Measurements from ENCODE around the gene VARS2.
"Not testable (repeated sequence)": the region's sequence is repeated elsewhere in the genome, so short reads cannot be mapped to it uniquely, and the experiment has no call there.

VARS2 gene

GRCh38 chr6:30900863-30901417 lies 13.1 kb upstream of the VARS2 start:
- DNase-seq: no peak

DNA sequence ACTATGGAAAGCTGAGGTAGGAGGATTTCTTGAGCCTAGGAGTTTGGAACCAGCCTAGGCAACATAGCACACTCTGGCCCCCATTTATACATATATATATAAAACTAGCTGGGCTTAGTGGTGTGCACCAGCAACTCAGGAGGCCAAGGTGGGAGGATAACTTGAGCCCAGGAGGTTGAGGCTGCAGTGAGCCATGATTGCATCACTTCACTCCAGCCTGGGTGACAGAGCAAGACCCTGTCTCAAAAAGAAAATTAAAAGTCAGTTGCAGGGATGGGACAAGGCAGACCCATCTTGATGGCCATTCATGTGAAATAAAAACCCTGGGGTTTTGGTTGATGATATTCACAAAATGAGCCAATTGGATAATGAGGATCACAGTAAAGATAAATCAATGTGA lies 12.6 kb upstream of the VARS2 start:
- no peak for DNase-seq

DNA sequence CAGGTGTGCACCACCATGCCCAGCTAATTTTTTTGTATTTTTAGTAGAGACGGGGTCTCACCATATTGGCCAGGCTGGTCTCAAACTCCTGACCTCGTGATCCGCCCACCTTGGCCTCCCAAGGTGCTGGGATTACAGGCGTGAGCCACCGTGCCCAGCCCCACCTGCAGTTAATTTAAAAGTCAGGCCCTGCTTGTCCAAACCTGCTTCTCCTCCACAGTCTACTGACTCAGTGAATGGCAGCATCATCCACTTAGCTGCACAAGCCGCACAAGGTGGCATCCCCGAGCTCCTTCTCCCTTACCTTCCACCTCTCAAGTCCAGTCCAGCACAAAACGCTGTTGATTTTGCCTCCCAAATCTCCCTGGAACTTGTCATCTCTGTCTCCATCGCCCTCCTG lies 11.8 kb upstream of the VARS2 start:
- DNase-seq: not testable (repeated sequence)

GRCh38 chr6:30902709-30903108 lies 11.3 kb upstream of the VARS2 start:
- no peak for DNase-seq

DNA sequence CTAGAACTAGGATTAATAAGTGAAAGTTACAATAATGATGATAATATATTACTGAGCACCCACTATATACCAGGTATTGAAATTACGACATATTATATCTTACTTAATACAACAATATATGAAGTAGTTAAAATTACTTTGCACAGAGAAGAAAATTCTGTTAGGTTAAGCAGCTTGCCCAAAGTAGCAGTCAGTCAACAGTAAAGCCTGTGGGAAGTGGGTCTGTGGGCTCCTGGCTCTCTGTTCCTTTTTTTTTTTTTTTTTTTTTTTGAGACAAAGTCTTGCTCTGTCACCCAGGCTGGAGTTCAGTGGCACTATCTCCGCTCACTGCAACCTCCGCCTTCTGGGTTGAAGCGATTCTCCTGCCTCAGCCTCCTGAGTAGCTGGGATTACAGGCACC lies 10.8 kb upstream of the VARS2 start:
- DNase-seq: no peak

DNA sequence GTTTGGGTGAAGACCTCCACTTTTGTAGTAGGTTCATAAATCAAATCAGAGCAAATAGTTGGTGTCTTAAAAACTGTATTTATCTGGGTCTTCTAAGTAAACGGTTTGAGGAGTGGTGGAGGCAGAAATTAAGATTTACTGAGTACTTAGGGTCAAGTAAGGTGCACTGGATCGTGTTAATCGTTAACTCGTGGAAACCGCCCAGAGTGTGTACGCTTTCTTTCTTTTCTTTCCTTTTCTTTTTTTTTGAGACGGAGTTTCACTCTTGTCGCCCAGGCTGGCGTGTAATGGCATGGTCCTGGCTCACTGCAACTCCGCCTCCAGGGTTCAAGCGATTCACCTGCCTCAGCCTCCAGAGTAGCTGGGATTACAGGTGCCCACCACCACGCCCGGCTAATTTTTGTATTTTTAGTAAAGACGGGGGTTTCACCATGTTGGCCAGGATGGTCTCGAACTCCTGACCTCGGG lies 6.7 kb upstream of the VARS2 start:
- DNase-seq: not testable (repeated sequence)

DNA sequence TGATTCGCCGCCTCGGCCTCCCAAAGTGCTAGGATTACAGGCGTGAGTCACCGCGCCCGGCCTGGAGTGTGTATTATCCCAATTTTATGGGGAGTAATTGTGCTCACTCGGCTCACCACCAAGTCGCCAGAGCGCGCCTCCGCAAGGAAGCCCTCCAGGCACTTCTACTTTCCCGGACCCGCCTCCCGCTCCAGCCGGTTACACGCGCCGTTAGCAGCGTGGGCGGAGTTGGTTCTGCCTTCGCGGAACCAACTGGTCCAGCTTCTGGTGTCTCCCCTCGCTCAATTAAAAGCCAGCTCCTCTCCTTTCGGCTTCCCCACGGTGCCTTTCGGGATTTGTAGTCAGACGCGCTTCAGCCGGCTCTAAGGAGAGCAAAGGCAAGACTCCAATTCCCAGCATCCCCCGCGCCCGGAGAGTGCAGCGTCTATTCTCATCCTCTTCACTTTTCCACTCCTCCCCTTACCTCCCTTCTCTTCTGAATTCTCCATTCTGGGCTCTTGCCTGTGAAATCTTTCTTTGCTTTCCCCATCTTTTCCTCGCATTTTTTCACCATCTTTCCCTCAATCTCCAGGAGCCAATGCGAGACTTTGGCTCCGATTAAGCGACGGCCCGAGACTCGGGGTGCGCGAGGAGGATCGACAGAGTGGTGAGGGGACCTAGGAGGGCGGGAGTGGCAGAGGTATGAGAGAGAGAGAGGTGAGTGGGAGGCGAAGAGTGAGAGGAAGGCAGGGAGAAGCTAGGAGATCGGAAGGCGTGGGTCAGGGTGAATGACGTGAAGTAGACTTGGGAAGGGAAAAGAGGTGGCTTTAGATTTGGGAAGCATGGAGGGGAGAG lies 6.1 kb upstream of the VARS2 start, which contains the start of gene GTF2H4:
GTF2H4 (plus strand) TSS at position 450 of the 834 bp plus-strand sequence.
- peak; percentile 97 for DNase-seq

- DNase-seq: no peak
These were observed 5.3 kb upstream of the VARS2 start for GRCh38 chr6:30908700-30909099.

- DNase-seq: not testable (repeated sequence)
These were observed 3.6 kb upstream of the VARS2 start for GRCh38 chr6:30910473-30910872.

- DNase-seq: no peak
These were observed 1.1 kb upstream of the VARS2 start for GRCh38 chr6:30912746-30913520.

- DNase-seq: no peak
These were observed 340 bp upstream of the VARS2 start for GRCh38 chr6:30913721-30914075.

DNA sequence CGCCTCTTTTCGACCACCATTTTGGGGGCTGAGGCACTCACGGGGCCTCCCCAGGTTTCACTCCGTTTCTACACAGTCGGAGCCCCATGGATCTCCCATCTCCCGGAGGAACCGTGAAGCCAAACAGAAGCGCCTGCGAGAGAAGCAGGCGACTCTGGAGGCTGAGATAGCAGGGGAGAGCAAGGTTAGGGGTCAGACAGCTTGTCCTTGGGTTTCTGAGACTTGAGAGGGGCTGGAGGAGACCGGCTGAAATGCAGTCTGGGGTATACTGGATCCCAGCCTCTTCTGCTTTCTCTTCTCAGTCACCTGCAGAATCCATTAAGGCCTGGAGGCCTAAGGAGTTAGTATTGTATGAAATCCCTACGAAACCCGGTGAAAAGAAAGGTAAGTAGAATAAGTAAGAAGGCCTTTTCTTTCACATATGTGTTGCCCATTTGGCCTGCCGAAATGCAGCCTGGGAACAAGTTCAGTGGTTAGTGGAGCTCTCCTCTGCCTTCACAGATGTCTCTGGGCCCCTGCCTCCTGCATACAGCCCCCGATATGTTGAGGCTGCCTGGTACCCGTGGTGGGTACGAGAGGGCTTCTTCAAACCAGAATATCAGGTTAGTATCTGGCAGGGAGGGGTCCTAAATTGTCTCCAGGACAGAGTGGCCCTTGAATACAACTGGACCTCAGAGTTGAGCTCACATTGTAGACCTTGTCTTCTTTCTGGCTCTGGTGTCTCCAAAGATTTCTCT lies 984 bp downstream of the VARS2 start:
- peak; percentile 34 for DNase-seq

DNA sequence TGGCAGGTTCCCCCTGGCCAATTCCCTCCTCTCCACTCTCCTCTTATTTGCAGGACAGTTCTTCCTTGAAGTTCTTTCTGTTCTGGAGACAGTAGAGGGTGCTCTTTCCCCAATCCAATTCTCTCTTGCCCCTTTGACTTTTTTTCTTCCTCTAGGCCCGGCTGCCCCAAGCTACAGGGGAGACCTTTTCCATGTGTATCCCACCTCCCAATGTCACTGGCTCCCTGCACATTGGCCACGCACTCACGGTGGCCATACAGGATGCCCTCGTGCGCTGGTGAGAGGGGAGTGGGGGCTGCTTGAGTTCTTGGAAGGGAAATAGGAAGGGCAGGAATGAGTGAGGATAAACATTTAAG lies 1.5 kb downstream of the VARS2 start:
- DNase-seq: peak; percentile 16

- no peak for DNase-seq
These were observed 3.0 kb downstream of the VARS2 start for GRCh38 chr6:30917041-30917440.

- DNase-seq: no peak
These were observed 3.4 kb downstream of the VARS2 start for GRCh38 chr6:30917487-30917886.

DNA sequence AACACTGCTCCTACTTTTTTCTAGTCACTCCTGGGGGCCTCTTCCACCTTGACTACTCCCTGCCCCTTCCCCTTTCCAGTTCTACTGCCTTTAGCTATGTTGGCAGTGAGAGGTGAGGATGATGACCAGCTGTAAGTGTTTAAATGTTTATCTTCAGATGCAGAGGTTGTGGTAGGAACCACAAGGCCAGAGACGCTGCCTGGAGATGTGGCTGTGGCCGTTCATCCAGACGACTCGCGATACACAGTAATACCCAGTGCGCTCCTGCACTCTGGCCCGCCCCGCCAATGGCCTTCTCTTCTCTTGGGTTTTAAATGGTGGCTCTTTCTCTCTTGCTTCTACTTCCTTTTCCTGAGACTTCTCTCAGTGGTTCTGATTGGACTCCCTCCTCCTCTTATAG lies 4.6 kb downstream of the VARS2 start:
- no peak for DNase-seq

DNA sequence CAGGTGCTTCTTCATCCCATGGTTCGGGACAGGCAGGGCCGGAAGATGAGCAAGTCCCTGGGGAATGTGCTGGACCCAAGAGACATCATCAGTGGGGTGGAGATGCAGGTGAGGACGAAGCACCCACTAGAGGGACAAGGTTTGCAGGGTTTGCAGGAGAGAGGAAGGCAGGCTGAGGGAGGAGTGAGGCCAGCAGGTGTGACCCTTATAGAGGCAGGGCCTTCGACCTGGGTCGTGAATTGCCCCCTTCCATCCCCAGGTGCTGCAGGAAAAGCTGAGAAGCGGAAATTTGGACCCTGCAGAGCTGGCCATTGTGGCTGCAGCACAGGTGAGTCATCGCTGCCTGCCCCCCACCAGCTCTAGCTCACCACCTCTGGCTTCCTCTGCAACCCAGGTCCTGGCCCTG lies 8.4 kb downstream of the VARS2 start:
- no peak for DNase-seq

DNA sequence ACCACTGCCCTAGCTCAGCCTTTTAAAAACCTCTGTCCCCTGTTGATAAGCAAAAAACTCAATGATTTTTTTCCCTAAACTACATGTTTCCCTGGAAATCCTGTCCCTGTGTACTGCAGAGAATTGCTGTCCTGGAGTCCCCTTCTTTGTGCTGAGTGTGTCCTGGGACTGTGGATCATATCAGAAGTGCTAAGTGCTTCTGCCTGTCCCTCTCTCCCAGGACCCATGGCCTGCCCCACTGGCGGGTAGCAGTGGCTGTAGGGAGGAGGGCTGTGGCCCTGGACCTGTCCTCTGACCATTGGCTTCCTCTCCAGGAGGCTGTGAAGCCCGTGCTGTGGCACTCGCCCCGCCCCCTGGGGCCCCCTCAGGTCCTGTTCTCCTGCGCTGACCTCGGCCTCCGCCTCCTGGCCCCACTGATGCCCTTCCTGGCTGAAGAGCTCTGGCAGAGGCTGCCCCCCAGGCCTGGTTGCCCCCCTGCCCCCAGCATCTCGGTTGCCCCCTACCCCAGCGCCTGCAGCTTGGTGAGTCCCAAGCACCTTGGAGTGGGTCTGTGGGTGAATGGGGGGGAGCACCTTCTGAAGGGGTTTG lies 10.1 kb downstream of the VARS2 start:
- DNase-seq: not testable (repeated sequence)

- no peak for DNase-seq
These were observed 12.6 kb downstream of the VARS2 start for GRCh38 chr6:30926644-30927043.

GRCh38 chr6:30927080-30927479 lies 13.0 kb downstream of the VARS2 start:
- not testable (repeated sequence) for DNase-seq

- no peak for DNase-seq
These were observed 14.6 kb downstream of the VARS2 start for GRCh38 chr6:30928677-30929076.

GRCh38 chr6:30930506-30930905 lies 16.5 kb downstream of the VARS2 start:
- DNase-seq: no peak

DNA sequence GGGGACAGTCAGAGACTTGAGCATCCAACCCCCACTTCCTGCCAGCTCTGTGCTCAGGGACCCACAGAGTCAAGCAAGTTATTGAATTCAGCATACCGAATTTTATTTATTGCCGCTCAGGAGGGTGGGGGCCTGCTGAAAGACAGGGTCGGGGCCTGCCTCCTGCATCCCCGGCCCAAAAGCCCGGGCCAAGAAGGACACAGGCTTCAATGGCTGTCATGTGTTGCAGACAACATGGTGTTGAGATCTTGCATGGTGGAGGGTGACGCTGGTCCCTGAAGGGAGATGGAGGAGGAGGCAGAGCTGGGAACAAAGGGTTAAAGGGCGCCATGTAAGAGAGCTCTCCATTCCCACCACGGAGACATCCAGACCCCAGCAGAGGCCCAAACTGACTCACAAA lies 17.2 kb downstream of the VARS2 start:
- no peak for DNase-seq

Measured in stimulated activated CD4-positive, alpha-beta T cell treated with anti-CD3 and anti-CD28 coated beads, Interleukin-15, amount 100 ng/mL, for 24 hours (primary cell).